BLaER1 treated with 17β-estradiol and CSF1 and Interleukin-3, amounts not matched to agents 10 nM and 100 nM (cell line): ENCODE data around the gene DOK6.

Source experiments
- H3K27ac ChIP-seq, 11 experiments: shearing (Covaris generic); formaldehyde crosslinking; 2 replicates each; pipeline ENCODE4 v1.8.1; 2022
- H3K27me3 ChIP-seq, 11 experiments: shearing (Covaris generic); formaldehyde crosslinking; 2 replicates each; pipeline ENCODE4 v1.8.1; 2022
- H3K36me3 ChIP-seq, 11 experiments: shearing (Covaris generic); formaldehyde crosslinking; 2 replicates each; pipeline ENCODE4 v1.8.1; 2022
- H3K4me1 ChIP-seq, 10 experiments: shearing (Covaris generic); formaldehyde crosslinking; 2 replicates each; pipeline ENCODE4 v1.8.1; 2022
- H3K4me2 ChIP-seq, 11 experiments: shearing (Covaris generic); formaldehyde crosslinking; 2 replicates each; pipeline ENCODE4 v1.8.1; 2022
- H3K4me3 ChIP-seq, 10 experiments: shearing (Covaris generic); formaldehyde crosslinking; 2 replicates each; pipeline ENCODE4 v1.8.1; 2022
- H3K9ac ChIP-seq, 11 experiments: shearing (Covaris generic); formaldehyde crosslinking; 2 replicates each; pipeline ENCODE4 v1.8.1; 2022
- H3K9me3 ChIP-seq, 11 experiments: shearing (Covaris generic); formaldehyde crosslinking; replicated peaks in 1 of 11; 2 replicates each; pipeline ENCODE4 v1.8.1; 2022
- H4K20me1 ChIP-seq, 11 experiments: shearing (Covaris generic); formaldehyde crosslinking; 2 replicates each; pipeline ENCODE4 v1.8.1; 2022
- Cebpa-rat ChIP-seq, 11 experiments: shearing (Covaris generic); IDR thresholded peaks; 2 replicates each; pipeline ENCODE4 v1.8.1; 2022

The DOK6 gene

DNA sequence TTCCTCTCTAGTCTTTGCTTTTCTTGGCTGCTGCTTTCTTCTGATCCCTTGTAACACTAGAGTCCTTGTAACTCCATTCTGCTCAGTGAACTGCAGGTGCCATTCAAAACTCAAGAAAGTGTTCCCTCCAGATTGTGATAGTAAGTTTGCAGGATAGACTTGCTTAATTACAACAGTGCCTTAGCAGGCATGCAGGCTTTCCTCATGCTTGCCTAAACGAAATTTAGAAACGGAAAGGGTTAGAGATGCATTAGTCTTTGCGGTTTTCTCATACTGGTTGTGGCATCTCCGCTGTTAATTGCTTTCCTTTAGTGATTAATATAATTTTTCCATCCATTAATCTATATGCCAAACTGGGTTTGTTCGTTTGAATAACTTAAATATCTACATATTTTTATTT, 82.9 kb downstream of the DOK6 start:
- H3K4me3 ChIP-seq: no peak overlapping the region
- no peaks in the 10 kb centered on the region for H3K27me3 ChIP-seq
- no peak for TF ChIP-seq Cebpa-rat (IDR thresholded peaks at IDR 0.05)
- no peaks in the 10 kb centered on the region for H3K4me1 ChIP-seq
- H3K4me2 ChIP-seq: no peak overlapping the region
- 0 out of 22 replicates have a peak, but pooled peaks cover 0 to 6% (median 0%) of the 10 kb centered on the region in 11 experiments for H3K9me3 ChIP-seq
- H3K9ac ChIP-seq: no peak overlapping the region
- H3K27ac ChIP-seq: no peak overlapping the region
- H4K20me1 ChIP-seq: no peaks in the 10 kb centered on the region
- H3K36me3 ChIP-seq: no peaks in the 10 kb centered on the region

DNA sequence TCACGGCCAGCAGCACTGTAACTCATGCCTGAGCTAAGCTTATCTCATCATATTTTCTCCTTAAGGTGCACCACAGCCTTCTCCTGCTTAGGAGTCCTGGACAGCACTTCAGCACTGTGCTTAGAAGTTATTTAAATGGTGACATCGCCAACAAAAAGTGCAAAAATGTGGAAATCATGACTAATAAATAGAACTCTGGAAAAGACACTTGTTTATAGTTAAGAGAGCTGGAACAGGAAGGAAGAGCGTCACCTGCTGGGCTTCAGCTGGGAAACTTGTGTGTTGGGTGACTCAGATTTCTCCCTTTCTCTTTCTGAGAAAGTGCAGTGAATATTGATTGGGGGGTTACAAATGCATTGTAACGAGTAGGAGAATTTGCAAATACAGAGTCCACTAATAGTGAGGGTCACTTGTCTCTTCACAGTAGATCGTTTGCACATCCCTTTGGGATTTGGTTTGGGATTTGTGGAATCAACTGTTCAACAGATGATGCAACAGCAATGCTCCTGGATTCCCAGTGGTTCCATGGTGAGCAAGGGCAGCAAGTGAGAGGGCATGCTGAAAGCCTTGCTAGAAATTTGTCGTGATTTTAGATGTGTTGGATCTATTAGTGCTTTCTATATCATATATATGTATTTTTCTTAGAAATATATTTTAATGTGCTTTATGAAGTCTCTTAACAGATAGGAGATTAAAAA, 84.2 kb downstream of the DOK6 start:
- 0 out of 22 replicates have a peak, but pooled peaks cover 0 to 6% (median 0%) of the 10 kb centered on the region in 11 experiments for H3K9me3 ChIP-seq
- no peak for TF ChIP-seq Cebpa-rat (IDR thresholded peaks at IDR 0.05)
- H3K9ac ChIP-seq: no peak overlapping the region
- no peaks in the 10 kb centered on the region for H4K20me1 ChIP-seq
- H3K27ac ChIP-seq: no peak overlapping the region; a peak in 1 of 22 replicates
- H3K4me1 ChIP-seq: no peaks in the 10 kb centered on the region
- H3K36me3 ChIP-seq: no peaks in the 10 kb centered on the region
- H3K4me3 ChIP-seq: no peak overlapping the region
- no peaks in the 10 kb centered on the region for H3K27me3 ChIP-seq
- H3K4me2 ChIP-seq: no peak overlapping the region

DNA sequence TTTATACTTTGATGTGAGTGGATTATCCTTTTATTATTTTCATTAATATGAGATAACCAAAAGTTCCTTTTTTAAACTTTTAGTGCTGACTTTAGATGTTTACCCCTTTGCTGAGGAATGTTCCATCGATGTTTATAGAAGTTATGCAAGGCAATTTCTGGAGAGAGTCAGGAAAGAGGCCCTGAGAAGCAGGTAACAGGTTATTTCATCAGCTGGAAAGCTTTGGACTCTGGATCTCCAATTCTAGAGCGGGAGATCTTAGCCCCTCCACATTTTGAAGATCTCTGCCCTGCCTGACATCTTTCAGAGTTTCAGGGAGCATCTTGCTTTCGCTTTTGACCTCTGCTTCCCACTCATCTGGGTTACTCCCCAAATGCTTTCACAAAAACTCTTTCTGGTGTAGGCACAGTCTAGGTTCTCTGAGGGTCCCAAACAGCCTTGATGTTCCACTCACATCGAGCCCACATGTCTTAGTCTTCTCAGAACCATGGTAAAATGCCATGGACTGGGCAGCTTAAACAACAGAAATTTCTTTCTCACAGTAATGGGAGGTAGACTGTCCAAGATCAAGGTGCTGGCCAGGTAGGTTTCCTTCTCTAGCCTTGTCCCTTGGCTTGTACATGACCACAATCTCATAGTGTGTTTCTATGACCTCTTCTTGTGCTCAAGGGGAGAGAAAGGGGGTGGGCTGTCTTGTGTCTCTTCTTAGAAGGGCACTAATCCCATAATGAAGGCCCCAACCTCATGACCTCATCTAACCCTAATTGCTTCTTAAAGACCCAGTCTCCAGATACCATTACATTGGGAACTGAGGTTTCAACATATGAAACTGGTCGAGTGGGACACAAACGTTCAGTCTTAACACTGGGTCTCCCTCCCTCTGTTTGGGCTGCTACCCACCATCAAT, 87.1 kb downstream of the DOK6 start:
- Histone ChIP-seq H3K4me3 (no peak overlapping the region), H3K4me2 (no peak overlapping the region), H4K20me1 (no peaks in the 10 kb centered on the region), H3K4me1 (no peaks in the 10 kb centered on the region), H3K9me3 (0 out of 22 replicates have a peak, but pooled peaks cover 0 to 6% (median 0%) of the 10 kb centered on the region in 11 experiments), H3K27ac (no peak overlapping the region), H3K9ac (no peak overlapping the region), H3K27me3 (no peaks in the 10 kb centered on the region), H3K36me3 (no peaks in the 10 kb centered on the region)
- no peak for TF ChIP-seq Cebpa-rat (IDR thresholded peaks at IDR 0.05)

DNA sequence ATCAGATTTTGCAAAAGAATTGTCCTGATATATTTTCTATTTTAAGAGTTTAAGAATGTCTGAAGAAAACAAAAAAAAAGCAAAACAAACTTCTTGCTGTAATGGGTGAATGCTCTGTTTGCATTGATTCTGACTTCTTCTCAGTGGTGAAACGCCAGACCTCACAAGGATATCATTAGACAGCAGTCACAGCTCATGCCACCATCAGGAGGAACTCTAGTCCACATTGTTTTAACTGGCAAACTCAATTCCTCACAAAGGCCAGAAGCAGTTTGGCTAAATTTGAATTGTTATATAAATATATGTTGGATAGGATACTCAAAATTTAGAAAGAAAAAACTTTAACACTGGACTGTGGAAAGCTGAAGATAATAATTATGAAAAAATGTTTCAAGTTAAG, 89.4 kb downstream of the DOK6 start:
- no peak for TF ChIP-seq Cebpa-rat (IDR thresholded peaks at IDR 0.05)
- no peaks in the 10 kb centered on the region for H3K4me1 ChIP-seq
- H3K4me3 ChIP-seq: no peak overlapping the region
- no peaks in the 10 kb centered on the region for H3K27me3 ChIP-seq
- H3K9ac ChIP-seq: no peak overlapping the region
- H3K36me3 ChIP-seq: no peaks in the 10 kb centered on the region
- no peak overlapping the region for H3K4me2 ChIP-seq
- H3K27ac ChIP-seq: no peak overlapping the region
- H3K9me3 ChIP-seq: peaks cover 4 to 11% (median 5%) of the 10 kb centered on the region in 11 experiments; a peak in 20 of 22 replicates
- no peaks in the 10 kb centered on the region for H4K20me1 ChIP-seq

DNA sequence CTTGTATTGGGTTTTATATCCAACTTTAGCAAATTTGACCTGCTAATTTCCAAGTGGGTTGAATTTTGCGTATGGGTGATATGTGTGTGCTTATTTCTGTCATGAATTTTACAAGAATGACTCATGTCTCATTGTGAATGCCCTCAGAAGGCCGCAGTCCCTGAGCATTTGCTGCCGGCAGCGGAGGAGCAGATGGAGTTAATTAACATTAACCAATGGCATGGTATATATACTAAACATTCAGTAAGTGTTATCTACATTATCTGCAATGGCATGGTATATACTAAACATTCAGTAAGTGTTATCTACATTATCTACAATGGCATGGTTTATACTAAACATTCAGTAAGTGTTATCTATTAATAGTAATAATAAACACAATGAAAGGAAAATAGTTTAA, 90.1 kb downstream of the DOK6 start:
- H3K9me3 ChIP-seq: peaks cover 11 to 18% (median 12%) of the 10 kb centered on the region in 11 experiments; a peak in 21 of 22 replicates
- H3K4me1 ChIP-seq: no peaks in the 10 kb centered on the region
- no peak overlapping the region for H3K4me3 ChIP-seq
- no peaks in the 10 kb centered on the region for H3K27me3 ChIP-seq
- H3K36me3 ChIP-seq: no peaks in the 10 kb centered on the region
- no peaks in the 10 kb centered on the region for H4K20me1 ChIP-seq
- no peak for TF ChIP-seq Cebpa-rat (IDR thresholded peaks at IDR 0.05)
- H3K9ac ChIP-seq: no peak overlapping the region
- no peak overlapping the region for H3K4me2 ChIP-seq
- H3K27ac ChIP-seq: no peak overlapping the region

DNA sequence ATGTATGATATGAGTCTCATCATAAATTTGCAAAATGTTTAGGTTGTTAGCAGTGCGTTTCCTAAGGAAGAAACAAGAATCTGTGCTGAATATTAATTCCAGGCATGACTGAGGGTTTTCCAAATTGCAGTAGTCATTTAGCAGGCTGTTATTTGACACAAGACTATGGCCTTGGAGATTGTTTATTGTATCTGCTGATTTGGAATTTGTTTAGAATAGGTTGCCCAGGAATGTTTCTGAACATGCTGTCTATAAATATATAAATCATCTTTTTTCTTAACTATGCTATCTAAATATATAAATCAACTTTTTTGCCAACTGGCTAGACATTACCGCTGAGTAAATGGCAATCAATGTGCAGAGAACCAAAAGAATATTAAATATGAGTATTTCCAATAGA, 90.9 kb downstream of the DOK6 start:
- H4K20me1 ChIP-seq: no peaks in the 10 kb centered on the region
- H3K4me1 ChIP-seq: no peaks in the 10 kb centered on the region
- no peak overlapping the region for H3K9ac ChIP-seq
- no peaks in the 10 kb centered on the region for H3K27me3 ChIP-seq
- no peaks in the 10 kb centered on the region for H3K36me3 ChIP-seq
- H3K4me3 ChIP-seq: no peak overlapping the region
- TF ChIP-seq Cebpa-rat (IDR thresholded peaks at IDR 0.05): no peak
- no peak overlapping the region for H3K4me2 ChIP-seq
- H3K9me3 ChIP-seq: peaks cover 16 to 25% (median 18%) of the 10 kb centered on the region in 11 experiments; a peak in 21 of 22 replicates
- no peak overlapping the region for H3K27ac ChIP-seq

DNA sequence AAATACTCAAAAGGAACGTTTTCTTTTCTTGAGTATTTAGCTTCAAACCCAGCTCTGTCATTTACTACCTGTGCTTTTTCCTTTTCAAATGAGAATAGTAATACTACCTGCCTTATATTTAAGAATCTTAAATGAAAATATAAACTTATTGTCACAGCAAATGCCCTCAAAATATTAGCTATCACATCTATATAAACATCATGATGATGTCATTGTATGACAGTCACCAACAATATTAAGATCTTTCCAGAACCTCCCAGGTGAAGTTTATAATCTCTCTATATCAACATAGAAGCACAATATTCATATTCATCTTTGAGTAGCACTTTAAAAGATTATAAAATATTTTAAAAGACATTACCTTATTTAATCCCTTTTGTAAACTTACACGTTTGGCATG, 92.2 kb downstream of the DOK6 start:
- H3K4me3 ChIP-seq: no peak overlapping the region
- H3K36me3 ChIP-seq: no peaks in the 10 kb centered on the region
- no peaks in the 10 kb centered on the region for H3K4me1 ChIP-seq
- H3K27ac ChIP-seq: no peak overlapping the region
- H3K4me2 ChIP-seq: no peak overlapping the region
- H3K27me3 ChIP-seq: no peaks in the 10 kb centered on the region
- no peak for TF ChIP-seq Cebpa-rat (IDR thresholded peaks at IDR 0.05)
- no peak overlapping the region for H3K9ac ChIP-seq
- peaks cover 16 to 24% (median 18%) of the 10 kb centered on the region in 11 experiments; a peak in 21 of 22 replicates for H3K9me3 ChIP-seq
- no peaks in the 10 kb centered on the region for H4K20me1 ChIP-seq

DNA sequence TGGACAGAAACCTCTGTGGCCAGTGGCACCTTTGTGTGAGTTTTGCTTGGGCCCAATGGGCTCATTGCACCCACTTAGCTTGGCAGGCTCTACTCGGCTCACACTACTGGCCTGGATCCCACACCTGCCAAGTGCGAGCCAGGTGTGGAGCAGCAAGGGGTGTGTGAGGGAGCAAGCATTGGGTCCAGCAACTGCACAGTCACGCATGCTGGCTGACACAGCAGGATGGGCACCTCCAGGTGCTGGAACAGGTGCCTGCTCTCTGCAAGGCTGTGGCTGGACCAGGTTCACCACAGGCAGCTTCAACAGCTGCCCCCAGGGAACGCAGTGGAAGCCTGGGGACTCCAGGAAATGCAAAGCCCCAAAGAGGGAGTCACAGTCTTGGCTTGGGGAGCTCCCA, 94.2 kb downstream of the DOK6 start:
- Histone ChIP-seq H3K4me2 (no peak overlapping the region), H3K27ac (no peak overlapping the region), H3K4me1 (no peaks in the 10 kb centered on the region), H3K27me3 (no peaks in the 10 kb centered on the region), H3K4me3 (no peak overlapping the region), H4K20me1 (no peaks in the 10 kb centered on the region), H3K9ac (no peak overlapping the region), H3K9me3 (peaks cover 16 to 20% (median 17%) of the 10 kb centered on the region in 11 experiments; a peak in 21 of 22 replicates), H3K36me3 (no peaks in the 10 kb centered on the region)
- no peak for TF ChIP-seq Cebpa-rat (IDR thresholded peaks at IDR 0.05)

DNA sequence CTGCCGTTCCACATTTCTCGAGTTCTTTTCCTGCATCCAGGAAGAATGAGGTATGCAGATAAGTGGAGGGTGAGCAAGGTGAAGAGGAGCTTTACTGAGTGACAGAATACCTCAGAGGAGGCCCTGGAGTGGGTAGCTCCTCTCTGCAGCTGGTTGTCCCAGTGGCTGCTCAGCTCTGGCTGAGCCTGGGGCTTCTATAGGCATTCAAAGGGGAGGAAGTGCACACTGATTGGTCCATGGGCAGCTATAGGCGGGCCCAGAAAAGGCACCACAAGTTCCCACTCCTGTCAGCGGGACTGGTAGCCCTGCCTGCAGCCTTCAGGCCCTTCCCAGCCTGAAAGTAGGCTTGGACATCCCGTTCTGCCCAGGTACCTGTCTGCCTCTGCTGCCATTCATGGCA, 94.7 kb downstream of the DOK6 start:
- Histone ChIP-seq H3K36me3 (no peaks in the 10 kb centered on the region), H3K9ac (no peak overlapping the region), H3K4me2 (no peak overlapping the region), H3K4me1 (no peaks in the 10 kb centered on the region), H3K27ac (no peak overlapping the region), H3K9me3 (peaks cover 16 to 20% (median 17%) of the 10 kb centered on the region in 11 experiments; a peak in 21 of 22 replicates), H4K20me1 (no peaks in the 10 kb centered on the region), H3K4me3 (no peak overlapping the region), H3K27me3 (no peaks in the 10 kb centered on the region)
- TF ChIP-seq Cebpa-rat (IDR thresholded peaks at IDR 0.05): no peak
